Astrocyte (in vitro differentiated cells and primary cell): ENCODE results near the gene GPRC5D.

Source experiments
- CTCF ChIP-seq: IDR thresholded peaks from 2 replicates; pipeline ENCODE4 v1.5.1; 2011; ENCODE audit warnings: low read depth, mild to moderate bottlenecking, inconsistent platforms, low read length, moderate library complexity; ENCODE audit not compliant: insufficient read depth
- EZH2 ChIP-seq: IDR thresholded peaks from 2 replicates; pipeline ENCODE4 v1.6.1; 2012; ENCODE audit warnings: mild to moderate bottlenecking, low read length, inconsistent platforms; ENCODE audit not compliant: insufficient read depth

GRCh38 chr12:12898136-12898717, 53.7 kb downstream of the GPRC5D start:
- TF ChIP-seq EZH2 (no peak), CTCF (no peak)
